OCI-LY1 (cell line): ENCODE results near the gene SPSB1.
A peak's percentile ranks its signal among the peaks of the same experiment; 100 is the strongest.

Experiments used
- H2AFZ ChIP-seq: fragments of 200-600 bp; sonication (generic), shearing (Covaris generic); 2 replicates; pipeline ENCODE4 v1.6.0; 2014; ENCODE audit warnings: antibody characterized with exemption, mild to moderate bottlenecking, low read length
- H3F3A ChIP-seq: fragments of 200-600 bp; sonication (generic), shearing (Covaris generic); 2 replicates; pipeline ENCODE4 v1.6.0; 2014; ENCODE audit warnings: mild to moderate bottlenecking, antibody characterized with exemption, low read length, moderate library complexity; ENCODE audit not compliant: insufficient read depth
- H3K27ac ChIP-seq: fragments of 200-600 bp; sonication (generic); 2 replicates; pipeline ENCODE4 v1.5.1; 2014; ENCODE audit warnings: low read length, mixed run types, mild to moderate bottlenecking, low read depth; ENCODE audit not compliant: poor library complexity, severe bottlenecking
- H3K27me3 ChIP-seq: fragments of 200-600 bp; sonication (generic); 2 replicates; pipeline ENCODE4 v1.6.0; 2014; ENCODE audit warnings: antibody characterized with exemption, mild to moderate bottlenecking, low read length, moderate library complexity; ENCODE audit not compliant: insufficient read depth
- H3K36me3 ChIP-seq: fragments of 200-600 bp; sonication (generic); 2 replicates; pipeline ENCODE4 v1.6.1; 2014; ENCODE audit warnings: mild to moderate bottlenecking, antibody characterized with exemption, low read length, moderate library complexity, mixed read lengths; ENCODE audit not compliant: insufficient read depth
- H3K4me1 ChIP-seq: fragments of 200-600 bp; sonication (generic); 2 replicates; pipeline ENCODE4 v1.5.1; 2014; ENCODE audit warnings: mild to moderate bottlenecking, low read length, moderate library complexity; ENCODE audit not compliant: insufficient read depth, severe bottlenecking
- H3K4me2 ChIP-seq: fragments of 200-600 bp; sonication (generic), shearing (Covaris generic); 2 replicates; pipeline ENCODE4 v1.6.1; 2014; ENCODE audit warnings: low read length
- H3K4me3 ChIP-seq: fragments of 200-600 bp; sonication (generic); 2 replicates; pipeline ENCODE4 v1.5.1; 2014; ENCODE audit warnings: low read length, low read depth, mild to moderate bottlenecking, mixed read lengths; ENCODE audit not compliant: poor library complexity, severe bottlenecking
- H3K79me2 ChIP-seq: fragments of 200-600 bp; shearing (Covaris generic); 2 replicates; pipeline ENCODE4 v1.6.1; 2016; ENCODE audit warnings: mixed run types, low read length, mixed read lengths; ENCODE audit not compliant: insufficient read depth
- H3K9ac ChIP-seq: fragments of 200-600 bp; sonication (generic), shearing (Covaris generic); 2 replicates; pipeline ENCODE4 v1.6.1; 2014; ENCODE audit warnings: mild to moderate bottlenecking, low read length, mixed read lengths
- H3K9me2 ChIP-seq: fragments of 200-600 bp; sonication (generic), shearing (Covaris generic); 2 replicates; pipeline ENCODE4 v1.6.1; 2014; ENCODE audit warnings: low read depth, mild to moderate bottlenecking, low read length, mixed read lengths
- H3K9me3 ChIP-seq: fragments of 200-600 bp; shearing (Covaris generic); 2 replicates; pipeline ENCODE4 v1.6.1; 2014; ENCODE audit warnings: low read length, mixed read lengths
- H4K20me1 ChIP-seq: fragments of 200-600 bp; sonication (generic), shearing (Covaris generic); 2 replicates; pipeline ENCODE4 v1.6.0; 2016; ENCODE audit warnings: mild to moderate bottlenecking, low read length; ENCODE audit not compliant: insufficient read depth
- CTCF ChIP-seq: fragments of 200-600 bp; sonication (generic), shearing (Covaris generic); IDR thresholded peaks from 2 replicates; pipeline ENCODE4 v1.5.1; 2017; ENCODE audit warnings: mild to moderate bottlenecking, antibody characterized with exemption, low read length, moderate library complexity, mixed read lengths
- EZH2 ChIP-seq: fragments of 200-600 bp; sonication (generic), shearing (Covaris generic); IDR thresholded peaks from 2 replicates; pipeline ENCODE4 v1.8.0; 2017; ENCODE audit warnings: borderline replicate concordance, mixed run types, mild to moderate bottlenecking, antibody characterized with exemption, low read length, moderate library complexity, mixed read lengths

Gene SPSB1

GRCh38 chr1:9397047-9397446 is 104.4 kb downstream of the SPSB1 start:
- Histone ChIP-seq H3K4me3 (no peak overlapping the region), H3K9ac (no peak overlapping the region), H3K4me2 (no peak overlapping the region), H3K9me3 (no peaks in the 10 kb centered on the region), H4K20me1 (no peaks in the 10 kb centered on the region), H3K9me2 (no peaks in the 10 kb centered on the region), H3K36me3 (no peaks in the 10 kb centered on the region), H3F3A (no peaks in the 10 kb centered on the region), H3K27me3 (peaks cover 18% of the 10 kb centered on the region; the same call in 1 of the 2 replicates), H3K27ac (no peak overlapping the region), H2AFZ (no peak overlapping the region), H3K4me1 (peaks cover 19% of the 10 kb centered on the region), H3K79me2 (no peaks in the 10 kb centered on the region)
- TF ChIP-seq CTCF (no peak), EZH2 (no peak)

GRCh38 chr1:9397997-9398526 is 105.4 kb downstream of the SPSB1 start:
- no peaks in the 10 kb centered on the region for H3F3A ChIP-seq
- H3K9me2 ChIP-seq, result no peaks in the 10 kb centered on the region
- no peaks in the 10 kb centered on the region for H3K9me3 ChIP-seq
- H3K27ac ChIP-seq, result no peak overlapping the region
- no peaks in the 10 kb centered on the region for H4K20me1 ChIP-seq
- H3K79me2 ChIP-seq, result no peaks in the 10 kb centered on the region
- H3K4me1 ChIP-seq, result peaks cover 26% of the 10 kb centered on the region
- peaks cover 13% of the 10 kb centered on the region; the same call in 1 of the 2 replicates for H3K27me3 ChIP-seq
- no peaks in the 10 kb centered on the region for H3K36me3 ChIP-seq
- H2AFZ ChIP-seq, result no peak overlapping the region
- no peak for TF ChIP-seq EZH2
- no peak overlapping the region for H3K4me2 ChIP-seq
- H3K9ac ChIP-seq, result no peak overlapping the region
- H3K4me3 ChIP-seq, result no peak overlapping the region

GRCh38 chr1:9399510-9400424 is 107.1 kb downstream of the SPSB1 start:
- H3K79me2 ChIP-seq, result no peaks in the 10 kb centered on the region
- no peaks in the 10 kb centered on the region for H3K9me2 ChIP-seq
- TF ChIP-seq CTCF (no peak), EZH2 (no peak)
- no peaks in the 10 kb centered on the region for H3F3A ChIP-seq
- H3K9me3 ChIP-seq, result no peaks in the 10 kb centered on the region
- no peaks in the 10 kb centered on the region for H3K36me3 ChIP-seq
- peak overlapping the region; percentile 51; the same call in 1 of the 2 replicates for H3K9ac ChIP-seq
- H3K27ac ChIP-seq, result peak overlapping the region; percentile 81
- peak overlapping the region; percentile 25; the same call in 1 of the 2 replicates for H3K4me2 ChIP-seq
- peaks cover 26% of the 10 kb centered on the region for H3K4me1 ChIP-seq
- no peaks in the 10 kb centered on the region for H4K20me1 ChIP-seq
- H2AFZ ChIP-seq, result no peak overlapping the region
- peaks cover 5% of the 10 kb centered on the region; the same call in 1 of the 2 replicates for H3K27me3 ChIP-seq
- no peak overlapping the region for H3K4me3 ChIP-seq
